Measurements from ENCODE around the gene SLC38A8. TPM values are rescaled to one million over a fixed set of nuclear protein-coding genes. Genes with fewer than 3 reads are reported as not detected.

SLC38A8 gene
- total and polyA plus RNA-seq, 2 donors (not counting 1 experiment from before 2014, with no cell fraction given), result not detected

- Histone ChIP-seq H3K27ac (ENCODE audit: low read length in 2 of 2) (no peak overlapping the region), H2AFZ (ENCODE audit: insufficient read depth, low read depth, low read length, poor library complexity, severe bottlenecking) (no peak overlapping the region), H3K79me2 (ENCODE audit: control insufficient read depth, insufficient read depth, low read length) (no peaks in the 10 kb centered on the region), H3K9ac (ENCODE audit: low read length) (no peak overlapping the region), H3K4me3 (ENCODE audit: control extremely low read depth in 1 of 5, extremely low read depth in 1 of 5, insufficient read depth in 1 of 5, low read depth in 2 of 5, low read length in 4 of 5) (no peak overlapping the region), H3K27me3 (replicated peaks in 1 of 4; ENCODE audit: control extremely low read depth in 1 of 4, control insufficient read depth in 3 of 4, insufficient read depth in 4 of 4, low read length in 3 of 4) (peaks cover 0 to 5% (median 0%) of the 10 kb centered on the region in 4 experiments), H3K4me2 (replicated peaks; ENCODE audit: low read depth, low read length, poor library complexity, severe bottlenecking) (no peak overlapping the region), H4K20me1 (ENCODE audit: control insufficient read depth, insufficient read depth, low read length, poor library complexity, severe bottlenecking) (no peaks in the 10 kb centered on the region), H3K36me3 (replicated peaks in 1 of 2; ENCODE audit: control extremely low read depth in 1 of 2, control insufficient read depth in 1 of 2, extremely low read depth in 1 of 2, insufficient read depth in 2 of 2, low read length in 1 of 2) (no peaks in the 10 kb centered on the region), H3K9me3 (ENCODE audit: control extremely low read depth in 1 of 3, control insufficient read depth in 2 of 3, insufficient read depth in 1 of 3, low read length in 2 of 3) (peaks cover 0 to 13% (median 0%) of the 10 kb centered on the region in 3 donors), H3K4me1 (ENCODE audit: control insufficient read depth in 2 of 2, insufficient read depth in 2 of 2, low read length in 2 of 2) (peaks cover 0 to under 1% of the 10 kb centered on the region in 2 donors)
- no peak for ATAC-seq (ENCODE audit: low read depth)
- CTCF ChIA-PET, result no interaction called here
- POLR2A ChIA-PET, result no interaction called here
- H3K4me3 Mint-ChIP-seq, result no peak overlapping the region
- no peak for DNase-seq
- peaks cover 4% of the 10 kb centered on the region for H3K4me1 Mint-ChIP-seq
- H3K27me3 Mint-ChIP-seq, result peaks cover 24% of the 10 kb centered on the region
- WGBS (ENCODE audit: insufficient coverage), result 95% methylated on average over 12 of the region's 12 CpGs
- H3K9me3 Mint-ChIP-seq (ENCODE audit: insufficient read depth), result peaks cover 3% of the 10 kb centered on the region
- no peak for TF ChIP-seq EZH2 (IDR thresholded peaks at IDR 0.05; ENCODE audit: borderline replicate concordance, insufficient read depth, low read depth, low read length, poor library complexity, severe bottlenecking)
- TF ChIP-seq CTCF (IDR thresholded peaks at IDR 0.05), result no peak
- intact Hi-C loops (cut with micrococcal nuclease), result no loop called here
- H3K27ac Mint-ChIP-seq, result no peak overlapping the region
Observed at GRCh38 chr16:84034516-84034915, 8.1 kb downstream of the SLC38A8 start.

- Histone ChIP-seq H4K20me1 (ENCODE audit: control insufficient read depth, insufficient read depth, low read length, poor library complexity, severe bottlenecking) (no peaks in the 10 kb centered on the region), H3K4me1 (ENCODE audit: control insufficient read depth in 2 of 2, insufficient read depth in 2 of 2, low read length in 2 of 2) (peaks cover 0 to 4% of the 10 kb centered on the region in 2 donors), H3K36me3 (replicated peaks in 1 of 2; ENCODE audit: control extremely low read depth in 1 of 2, control insufficient read depth in 1 of 2, extremely low read depth in 1 of 2, insufficient read depth in 2 of 2, low read length in 1 of 2) (no peaks in the 10 kb centered on the region), H3K9me3 (ENCODE audit: control extremely low read depth in 1 of 3, control insufficient read depth in 2 of 3, insufficient read depth in 1 of 3, low read length in 2 of 3) (peaks cover 0 to 13% (median 0%) of the 10 kb centered on the region in 3 donors), H3K27me3 (replicated peaks in 1 of 4; ENCODE audit: control extremely low read depth in 1 of 4, control insufficient read depth in 3 of 4, insufficient read depth in 4 of 4, low read length in 3 of 4) (peaks cover 0 to 9% (median 3%) of the 10 kb centered on the region in 4 experiments), H2AFZ (ENCODE audit: insufficient read depth, low read depth, low read length, poor library complexity, severe bottlenecking) (no peak overlapping the region), H3K4me3 (ENCODE audit: control extremely low read depth in 1 of 5, extremely low read depth in 1 of 5, insufficient read depth in 1 of 5, low read depth in 2 of 5, low read length in 4 of 5) (no peak overlapping the region), H3K4me2 (replicated peaks; ENCODE audit: low read depth, low read length, poor library complexity, severe bottlenecking) (no peak overlapping the region), H3K9ac (ENCODE audit: low read length) (no peak overlapping the region), H3K79me2 (ENCODE audit: control insufficient read depth, insufficient read depth, low read length) (no peaks in the 10 kb centered on the region), H3K27ac (ENCODE audit: low read length in 2 of 2) (no peak overlapping the region)
- peaks cover 3% of the 10 kb centered on the region for H3K9me3 Mint-ChIP-seq (ENCODE audit: insufficient read depth)
- H3K4me1 Mint-ChIP-seq, result peaks cover 7% of the 10 kb centered on the region
- CTCF ChIA-PET, result no interaction called here
- TF ChIP-seq EZH2 (IDR thresholded peaks at IDR 0.05; ENCODE audit: borderline replicate concordance, insufficient read depth, low read depth, low read length, poor library complexity, severe bottlenecking) (no peak), CTCF (IDR thresholded peaks at IDR 0.05) (no peak)
- 92% methylated on average over 22 of the region's 25 CpGs for WGBS (ENCODE audit: insufficient coverage)
- DNase-seq, result no peak
- ATAC-seq (ENCODE audit: low read depth), result no peak
- POLR2A ChIA-PET, result no interaction called here
- H3K4me3 Mint-ChIP-seq, result no peak overlapping the region
- intact Hi-C loops (cut with micrococcal nuclease), result no loop called here
- H3K27ac Mint-ChIP-seq, result no peak overlapping the region
- peaks cover 25% of the 10 kb centered on the region for H3K27me3 Mint-ChIP-seq
Observed at GRCh38 chr16:84033251-84034195, 9.1 kb downstream of the SLC38A8 start.
